H1 (cell line): ENCODE results near the gene KLHL8. TPM values are rescaled to one million over a fixed set of nuclear protein-coding genes. Genes with fewer than 3 reads are reported as not detected.

Experiments
- CTCF ChIA-PET: fragments of 300-600 bp; sonication (Branson Sonifier 250); formaldehyde crosslinking; loops from one replicate; lab custom pipeline; 2021; ENCODE audit not compliant: partially characterized antibody; lab: Charles Lee
- POLR2A ChIA-PET: fragments of 300-600 bp; sonication (Branson Sonifier 250); formaldehyde crosslinking; loops from one replicate; lab custom pipeline; 2021; ENCODE audit warnings: inconsistent platforms; ENCODE audit not compliant: partially characterized antibody; lab: Charles Lee
- DNase-seq, 2 experiments: peaks; one replicate each; pipeline versions ENCODE4 v3.0.0 to v3.0.0-alpha.2; 2010 to 2022; ENCODE audit warnings: low spot score in 2 of 2, low read depth in 1 of 2, mixed read lengths in 1 of 2
- FAIRE-seq: peaks from 2 replicates; lab custom pipeline; 2011; peaks lifted over from hg19 to GRCh38; lab: Jason Lieb, UNC
- H2AFZ ChIP-seq: 2 replicates; pipeline ENCODE4 v1.8.1; 2012; ENCODE audit warnings: low read length, inconsistent platforms
- H2AK5ac ChIP-seq: 2 replicates; pipeline ENCODE4 v1.6.1; 2013; ENCODE audit warnings: low read depth, low read length
- H2BK120ac ChIP-seq: replicated peaks from 2 replicates; pipeline ENCODE3; 2013; ENCODE audit warnings: low read depth, low read length, inconsistent platforms
- H2BK12ac ChIP-seq: 2 replicates; pipeline ENCODE4 v1.6.1; 2013; ENCODE audit warnings: low read depth, low read length
- H2BK15ac ChIP-seq: 2 replicates; pipeline ENCODE4 v1.6.1; 2013; ENCODE audit warnings: low read length
- H2BK20ac ChIP-seq: 2 replicates; pipeline ENCODE4 v1.6.1; 2013; ENCODE audit warnings: low read length
- H2BK5ac ChIP-seq: 2 replicates; pipeline ENCODE4 v1.6.1; 2013; ENCODE audit warnings: low read depth, low read length
- H3K14ac ChIP-seq: 2 replicates; pipeline ENCODE4 v1.6.1; 2013; ENCODE audit warnings: inconsistent platforms; ENCODE audit not compliant: insufficient read length
- H3K18ac ChIP-seq: 2 replicates; pipeline ENCODE4 v1.6.1; 2013; ENCODE audit warnings: low read length; ENCODE audit errors: extremely low read depth
- H3K23ac ChIP-seq: 2 replicates; pipeline ENCODE4 v1.6.1; 2013; ENCODE audit warnings: inconsistent platforms; ENCODE audit not compliant: insufficient read length
- H3K23me2 ChIP-seq: 2 replicates; pipeline ENCODE4 v1.6.1; 2013; ENCODE audit warnings: low read depth, low read length
- H3K27ac ChIP-seq: 2 replicates; pipeline ENCODE4 v1.6.1; 2011; ENCODE audit warnings: low read depth, low read length, inconsistent platforms
- H3K27me3 ChIP-seq, 4 experiments: replicated peaks in 1 of 4; 1 replicate in 1 of 4; 2 replicates in 3 of 4; pipeline versions ENCODE4 v1.6.1 to v1.8.1; 2011 to 2013; ENCODE audit warnings: low read length in 3 of 4, mild to moderate bottlenecking in 3 of 4, inconsistent platforms in 2 of 4, mixed read lengths in 2 of 4, moderate library complexity in 1 of 4; ENCODE audit not compliant: control insufficient read depth in 3 of 4, insufficient read depth in 3 of 4; ENCODE audit errors: extremely low read depth in 1 of 4
- H3K36me3 ChIP-seq, 4 experiments: 2 replicates each; pipeline versions ENCODE4 v1.6.1 to v1.8.1; 2011 to 2013; ENCODE audit warnings: mild to moderate bottlenecking in 4 of 4, low read length in 3 of 4, moderate library complexity in 2 of 4, control low read depth in 1 of 4, inconsistent platforms in 1 of 4; ENCODE audit not compliant: insufficient read depth in 4 of 4, control insufficient read depth in 2 of 4
- H3K4ac ChIP-seq: replicated peaks from 2 replicates; pipeline ENCODE3; 2013; ENCODE audit warnings: low read length, low read depth, mixed read lengths, inconsistent platforms; ENCODE audit not compliant: insufficient read length
- H3K4me1 ChIP-seq, 4 experiments: replicated peaks in 1 of 4; 1 replicate in 1 of 4; 2 replicates in 3 of 4; pipeline versions ENCODE4 v1.6.1 to v1.8.1; 2011 to 2013; ENCODE audit warnings: low read length in 3 of 4, inconsistent platforms in 2 of 4, mixed read lengths in 1 of 4; ENCODE audit not compliant: insufficient read depth in 4 of 4, control insufficient read depth in 3 of 4
- H3K4me2 ChIP-seq, 2 experiments: 2 replicates each; pipeline versions ENCODE4 v1.6.1 to v1.8.1; 2011 to 2013; ENCODE audit warnings: low read depth in 2 of 2, low read length in 2 of 2, control low read depth in 1 of 2, inconsistent platforms in 1 of 2, mild to moderate bottlenecking in 1 of 2; ENCODE audit not compliant: insufficient read depth in 1 of 2
- H3K4me3 ChIP-seq, 4 experiments: fragments of 200-600, 300-600 bp in 1 of 4; sonication (generic), shearing (Covaris generic), sonication (Bioruptor Twin) in 1 of 4; 2 replicates each; pipeline versions ENCODE4 v1.5.1 to v1.8.1; 2011 to 2016; ENCODE audit warnings: low read length in 4 of 4, low read depth in 3 of 4, control low read depth in 2 of 4, inconsistent platforms in 2 of 4, mild to moderate bottlenecking in 2 of 4, mixed read lengths in 1 of 4, moderate library complexity in 1 of 4; ENCODE audit not compliant: insufficient read depth in 2 of 4; ENCODE audit errors: extremely low read depth in 1 of 4
- H3K56ac ChIP-seq: replicated peaks from 2 replicates; pipeline ENCODE3; 2013; ENCODE audit warnings: low read depth, mild to moderate bottlenecking, mixed read lengths, low read length, inconsistent platforms; ENCODE audit not compliant: insufficient read length
- H3K79me1 ChIP-seq: 2 replicates; pipeline ENCODE4 v1.6.1; 2013; ENCODE audit warnings: low read depth, low read length, control low read depth
- H3K79me2 ChIP-seq, 2 experiments: 2 replicates each; pipeline versions ENCODE4 v1.6.1 to v1.8.1; 2012 to 2013; ENCODE audit warnings: low read length in 2 of 2, mild to moderate bottlenecking in 2 of 2, inconsistent platforms in 1 of 2; ENCODE audit not compliant: insufficient read depth in 2 of 2, control insufficient read depth in 1 of 2
- H3K9ac ChIP-seq, 4 experiments: replicated peaks in 1 of 4; 1 replicate in 1 of 4; 2 replicates in 3 of 4; pipeline versions ENCODE4 v1.6.1 to v1.8.1; 2011 to 2013; ENCODE audit warnings: low read depth in 3 of 4, low read length in 3 of 4, control low read depth in 2 of 4, mild to moderate bottlenecking in 2 of 4, moderate library complexity in 2 of 4, inconsistent platforms in 1 of 4; ENCODE audit errors: extremely low read depth in 1 of 4
- H3K9me3 ChIP-seq, 2 experiments: 2 replicates each; pipeline versions ENCODE4 v1.6.1 to v1.8.1; 2012 to 2013; ENCODE audit warnings: mild to moderate bottlenecking in 2 of 2, moderate library complexity in 2 of 2, control low read depth in 1 of 2, inconsistent platforms in 1 of 2, low read depth in 1 of 2, low read length in 1 of 2, mixed read lengths in 1 of 2; ENCODE audit not compliant: insufficient read depth in 2 of 2
- H4K20me1 ChIP-seq, 2 experiments: replicated peaks in 1 of 2; 2 replicates each; pipeline versions ENCODE3 to v1.8.1; 2011 to 2013; ENCODE audit warnings: inconsistent platforms in 2 of 2, low read length in 2 of 2, mild to moderate bottlenecking in 1 of 2; ENCODE audit not compliant: insufficient read depth in 2 of 2, control insufficient read depth in 1 of 2
- H4K5ac ChIP-seq: 2 replicates; pipeline ENCODE4 v1.6.1; 2013; ENCODE audit warnings: low read length, low read depth, mixed read lengths, inconsistent platforms; ENCODE audit not compliant: insufficient read length
- H4K8ac ChIP-seq: 2 replicates; pipeline ENCODE4 v1.8.0; 2013; ENCODE audit warnings: mild to moderate bottlenecking, moderate library complexity, low read length, inconsistent platforms; ENCODE audit not compliant: insufficient read depth; ENCODE audit errors: extremely low read depth
- H4K91ac ChIP-seq: replicated peaks from 2 replicates; pipeline ENCODE3; 2013; ENCODE audit warnings: low read length, mixed read lengths, inconsistent platforms; ENCODE audit not compliant: insufficient read length
- ATF2 ChIP-seq: IDR thresholded peaks from 2 replicates; pipeline ENCODE4 v1.6.1; 2012; ENCODE audit warnings: low read length, inconsistent platforms
- ATF3 ChIP-seq: IDR thresholded peaks from 2 replicates; pipeline ENCODE4 v1.6.1; 2011; ENCODE audit warnings: low read depth, mild to moderate bottlenecking, low read length; ENCODE audit not compliant: insufficient read depth
- CBX5 ChIP-seq: fragments of 300-800, 300-1000 bp; sonication (generic); IDR thresholded peaks from 2 replicates; pipeline ENCODE4 v1.7.1; 2016; ENCODE audit warnings: antibody characterized with exemption, low read length, low read depth
- FOSL1 ChIP-seq: IDR thresholded peaks from 2 replicates; pipeline ENCODE4 v1.6.1; 2011; ENCODE audit warnings: mild to moderate bottlenecking, low read depth, low read length, moderate library complexity; ENCODE audit not compliant: insufficient read depth
- KDM4A ChIP-seq: IDR thresholded peaks from one replicate; pipeline ENCODE4 v1.7.1; 2012; ENCODE audit warnings: low read depth, mild to moderate bottlenecking, moderate library complexity, low read length, inconsistent platforms; ENCODE audit not compliant: severe bottlenecking
- NANOG ChIP-seq: IDR thresholded peaks from 2 replicates; pipeline ENCODE4 v1.6.1; 2011; ENCODE audit warnings: low read length, low read depth, mild to moderate bottlenecking, inconsistent platforms; ENCODE audit not compliant: insufficient read depth, poor library complexity, severe bottlenecking
- RFX5 ChIP-seq: IDR thresholded peaks from 2 replicates; pipeline ENCODE4 v1.6.1; 2011; ENCODE audit warnings: low read depth, low read length, improper control_type of control experiment, borderline replicate concordance
- SIRT6 ChIP-seq: IDR thresholded peaks from one replicate; pipeline ENCODE4 v1.7.1; 2012; ENCODE audit warnings: low read length, inconsistent platforms
- SP4 ChIP-seq: IDR thresholded peaks from 2 replicates; pipeline ENCODE4 v1.6.1; 2012; ENCODE audit warnings: low read length, inconsistent platforms
- TEAD4 ChIP-seq: IDR thresholded peaks from 2 replicates; pipeline ENCODE4 v1.6.1; 2012; ENCODE audit warnings: low read depth, low read length, inconsistent platforms, mixed read lengths
- ZNF274 ChIP-seq: IDR thresholded peaks from 2 replicates; pipeline ENCODE4 v1.7.0; 2012; ENCODE audit warnings: low read length, borderline replicate concordance; ENCODE audit errors: extremely low read depth
- WGBS, 2 experiments: shearing (Covaris generic) in 1 of 2; methylation state at CpG; one replicate each; pipeline versions ENCODE4 v1.1.6 to v1.1.7; 2013 to 2015; ENCODE audit warnings: low lambda C conversion rate in 2 of 2, mixed read lengths in 2 of 2, inconsistent platforms in 1 of 2, low coverage in 1 of 2, missing lambda C conversion rate in 1 of 2; ENCODE audit not compliant: insufficient replicate concordance in 2 of 2, insufficient coverage in 1 of 2, insufficient read length in 1 of 2; ENCODE audit errors: extremely low coverage in 1 of 2, missing lambda C conversion rate in 1 of 2; 5-methylcytosine and 5-hydroxymethylcytosine counted together
- polyA plus RNA-seq, 7 experiments: library from polyadenylated mRNA; depleted of rRNA in 3 of 7; stranded (reverse) in 5 of 7; unstranded in 2 of 7; fragments of >200 nt in 5 of 7; fragments of 200-250 nt in 2 of 7; gene quantifications; 1 replicate in 5 of 7; 2 replicates in 1 of 7; 4 replicates in 1 of 7; pipeline versions ENCODE4 v1.2.1 to v1.2.3, GENCODE V29; 2011 to 2013; ENCODE audit warnings: missing spikeins in 2 of 7, mixed read lengths in 2 of 7
- total RNA-seq: library from RNA; stranded (reverse); fragmentation: NEBNext Ultra II Directional; extraction: Animal tissue kit (Norgen Biotek cat#: 25700); gene quantifications from 2 replicates; pipeline ENCODE4 v1.2.1, GENCODE V29; 2021

KLHL8 gene
- total and polyA plus RNA-seq, 2 of the 8 experiments (the other 6 are each of a cell fraction or from before 2014, with no cell fraction given), result 0.94 to 8.1 TPM

GRCh38 chr4:87229979-87230378, 9.6 kb upstream of the KLHL8 start:
- no peak overlapping the region for H2AFZ ChIP-seq
- no peak overlapping the region for H2BK5ac ChIP-seq
- DNase-seq (no peak), FAIRE-seq (no peak)
- H3K23me2 ChIP-seq, result no peaks in the 10 kb centered on the region
- no peak overlapping the region for H3K56ac ChIP-seq
- H4K5ac ChIP-seq, result no peak overlapping the region
- H4K91ac ChIP-seq, result no peak overlapping the region
- no peaks in the 10 kb centered on the region for H3K9me3 ChIP-seq
- no peaks in the 10 kb centered on the region; a peak in 1 of 8 replicates for H3K36me3 ChIP-seq
- H3K9ac ChIP-seq, result no peak overlapping the region
- no peak overlapping the region for H2BK15ac ChIP-seq
- H3K4ac ChIP-seq, result no peak overlapping the region
- no peak overlapping the region for H3K23ac ChIP-seq
- H2BK120ac ChIP-seq, result no peak overlapping the region
- ChIA-PET CTCF (interaction anchor here (0.9 to 1.6 kb wide), 3 partner anchors 36 to 80 kb away, joined by 3 to 5 read pairs (median 4); no protein-coding TSS in a partner anchor), POLR2A (no interaction called here)
- H3K18ac ChIP-seq, result no peak overlapping the region
- no peak overlapping the region for H3K4me3 ChIP-seq
- H3K79me1 ChIP-seq, result no peaks in the 10 kb centered on the region
- no peak overlapping the region for H3K14ac ChIP-seq
- no peaks in the 10 kb centered on the region for H3K4me1 ChIP-seq
- no peaks in the 10 kb centered on the region for H3K27me3 ChIP-seq
- H4K20me1 ChIP-seq, result no peaks in the 10 kb centered on the region
- H2AK5ac ChIP-seq, result no peak overlapping the region
- WGBS, 2 experiments, result 96% methylated on average over 3 of the region's 3 CpGs; no CpG with 5 or more reads in 1 of the 2 experiments
- H4K8ac ChIP-seq, result no peak overlapping the region
- no peak overlapping the region for H3K4me2 ChIP-seq
- no peak overlapping the region for H2BK12ac ChIP-seq
- no peak overlapping the region for H2BK20ac ChIP-seq
- no peak overlapping the region for H3K27ac ChIP-seq
- no peaks in the 10 kb centered on the region for H3K79me2 ChIP-seq
- TF ChIP-seq SIRT6 (no peak), ATF3 (no peak), NANOG (no peak), TEAD4 (no peak), CBX5 (no peak), ZNF274 (no peak), FOSL1 (no peak), ATF2 (no peak), SP4 (no peak), KDM4A (no peak), RFX5 (no peak)
